HG03097 (cell line): ENCODE data around the gene GMEB2.

Source experiments
- ATAC-seq: cut with Tn5 transposase; IDR thresholded peaks from one replicate; pipeline ENCODE4 v1.9.1; 2021; ENCODE audit not compliant: unreplicated experiment, low FRiP score

GMEB2 gene

GRCh38 chr20:63591147-63591533, 35.8 kb downstream of the GMEB2 start:
- ATAC-seq, result no peak

GRCh38 chr20:63590218-63591146, 36.4 kb downstream of the GMEB2 start:
- ATAC-seq, result no peak

DNA sequence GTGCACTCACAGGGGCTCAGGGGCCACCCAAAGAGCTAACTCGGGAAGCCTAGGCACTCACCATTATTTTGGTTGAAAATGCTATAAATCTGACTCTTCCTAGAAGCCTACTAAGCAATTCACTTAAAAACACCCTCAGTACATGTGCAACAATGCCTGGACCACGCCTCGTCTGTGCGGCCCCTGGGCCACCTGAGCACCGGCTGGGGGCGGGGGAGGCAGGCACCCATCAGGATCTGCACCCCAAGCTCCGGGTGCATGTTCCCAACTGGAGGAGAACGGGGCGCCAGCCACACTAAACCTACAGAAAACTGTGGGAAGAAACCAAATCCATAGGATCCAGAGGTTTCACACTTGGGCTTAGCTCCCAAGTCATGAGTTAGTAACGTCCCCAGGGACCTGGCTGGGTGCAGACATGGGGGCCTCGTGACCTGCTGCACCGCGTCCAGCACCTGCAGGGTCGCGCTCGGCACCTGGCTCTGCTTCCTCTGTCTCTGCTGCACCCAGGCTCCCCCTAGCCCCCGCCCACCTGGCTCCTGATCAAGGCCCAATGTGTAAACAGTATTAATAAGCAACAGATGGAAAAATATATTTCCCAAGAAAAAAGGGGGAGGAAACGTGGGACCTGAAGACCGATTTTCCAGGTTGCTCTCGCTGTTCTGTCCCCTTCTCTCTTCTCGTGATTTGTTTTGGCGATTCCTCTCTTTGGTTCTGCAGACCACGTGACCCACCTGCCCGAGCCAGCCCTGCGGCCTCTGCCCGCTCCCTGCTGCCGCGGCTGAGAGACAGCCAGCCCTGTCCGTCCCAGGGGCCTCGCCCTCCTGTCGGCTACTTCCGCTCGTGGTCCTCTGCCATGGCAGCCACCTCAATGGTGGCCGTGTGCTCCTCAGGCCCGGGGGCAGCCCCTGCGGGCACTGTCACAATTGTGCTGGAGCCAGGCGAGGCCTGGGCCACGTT, 37.4 kb downstream of the GMEB2 start:
- ATAC-seq, result no peak

- no peak for ATAC-seq
These were observed 38.3 kb downstream of the GMEB2 start for GRCh38 chr20:63588641-63589041.

DNA sequence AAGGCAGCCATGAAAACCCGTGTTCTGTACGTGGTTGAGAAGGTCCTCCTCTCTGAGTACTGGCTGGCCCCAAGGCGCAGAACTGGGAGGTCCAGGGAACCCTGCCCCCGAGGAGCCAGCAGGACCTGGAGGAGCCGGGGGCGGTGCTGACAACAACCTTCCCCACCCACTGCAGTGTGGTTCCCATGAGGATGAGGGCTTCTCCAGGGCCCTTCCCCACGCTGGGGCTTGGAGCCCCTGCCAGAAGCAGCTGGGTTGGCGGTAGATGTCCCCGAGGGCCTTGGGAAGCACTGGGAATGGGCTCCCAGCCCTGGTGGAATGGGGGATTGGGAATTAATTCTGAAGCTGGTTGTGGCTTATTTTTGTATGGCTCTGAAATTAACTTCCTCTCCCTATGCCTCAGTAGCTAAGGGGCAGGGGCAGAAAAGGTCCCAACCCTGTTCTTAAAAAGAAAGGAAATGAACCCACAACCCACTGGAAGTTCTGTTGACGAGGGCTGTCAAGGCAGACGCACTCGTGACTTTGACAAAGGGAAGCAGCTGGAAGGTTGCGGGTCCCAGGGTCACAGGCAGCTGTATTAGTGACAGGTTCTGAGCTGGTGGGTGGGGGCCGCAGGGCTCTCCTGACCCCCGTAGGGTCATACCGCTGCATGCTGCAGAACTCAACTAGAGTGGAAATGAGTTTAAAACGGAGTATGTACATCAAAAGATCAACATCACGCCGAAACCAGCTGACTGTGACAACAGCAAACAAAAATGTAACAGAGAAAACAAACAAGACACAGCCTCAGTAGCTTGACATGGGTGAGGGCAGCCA, 38.9 kb downstream of the GMEB2 start:
- no peak for ATAC-seq

DNA sequence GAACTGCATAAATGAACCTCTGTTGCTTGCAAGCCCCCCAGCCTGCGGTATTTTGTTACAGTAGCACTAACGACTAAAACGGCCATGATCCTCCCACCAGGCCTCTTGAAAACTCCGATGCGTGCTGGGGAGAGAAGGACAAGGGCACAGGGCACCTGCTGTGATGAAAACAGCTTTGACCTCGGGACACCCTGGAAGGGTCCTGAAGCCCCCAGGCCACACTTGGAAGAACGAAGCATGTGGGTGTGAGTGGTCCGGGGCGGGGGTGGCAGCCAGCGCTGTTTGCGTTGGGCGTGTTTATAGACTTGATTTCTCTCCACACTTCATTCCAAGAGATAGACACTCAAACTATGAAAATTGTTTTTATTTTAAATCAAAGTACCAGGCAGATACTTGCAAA, 39.6 kb downstream of the GMEB2 start:
- ATAC-seq, result no peak

GRCh38 chr20:63586797-63587196, 40.1 kb downstream of the GMEB2 start:
- ATAC-seq, result no peak

GRCh38 chr20:63585616-63586565, 41.0 kb downstream of the GMEB2 start:
- no peak for ATAC-seq

DNA sequence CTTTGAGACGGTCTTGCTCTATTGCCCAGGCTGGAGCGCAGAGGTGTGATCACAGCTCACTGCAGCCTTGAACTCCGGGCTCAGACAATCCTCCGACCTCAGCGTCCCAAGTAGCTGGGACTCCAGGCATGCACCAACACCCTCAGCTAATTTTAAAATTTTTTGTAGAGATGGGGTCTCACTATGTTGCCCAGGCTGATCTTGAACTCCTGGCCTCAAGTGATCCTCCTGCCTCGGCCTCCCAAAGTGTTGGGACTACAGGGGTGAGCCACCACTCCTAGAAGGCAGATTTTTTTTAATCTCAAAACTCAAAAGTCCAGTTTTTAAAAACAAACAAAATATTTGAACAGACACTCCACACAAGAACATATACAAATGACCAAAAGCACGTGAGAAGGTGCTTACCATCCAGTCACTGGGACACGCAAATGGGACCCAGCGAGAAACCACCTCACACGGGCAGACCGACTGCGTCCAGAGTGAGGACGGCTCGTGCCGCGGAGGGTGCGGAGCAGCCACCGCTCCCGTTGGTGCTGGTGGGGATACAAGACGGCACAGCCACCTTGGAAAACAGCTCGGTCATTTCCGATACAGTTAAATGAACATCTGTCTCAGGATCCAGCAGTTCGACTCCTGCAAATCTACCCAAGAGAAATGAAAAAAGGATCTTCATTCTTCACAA, 44.4 kb downstream of the GMEB2 start:
- no peak for ATAC-seq

DNA sequence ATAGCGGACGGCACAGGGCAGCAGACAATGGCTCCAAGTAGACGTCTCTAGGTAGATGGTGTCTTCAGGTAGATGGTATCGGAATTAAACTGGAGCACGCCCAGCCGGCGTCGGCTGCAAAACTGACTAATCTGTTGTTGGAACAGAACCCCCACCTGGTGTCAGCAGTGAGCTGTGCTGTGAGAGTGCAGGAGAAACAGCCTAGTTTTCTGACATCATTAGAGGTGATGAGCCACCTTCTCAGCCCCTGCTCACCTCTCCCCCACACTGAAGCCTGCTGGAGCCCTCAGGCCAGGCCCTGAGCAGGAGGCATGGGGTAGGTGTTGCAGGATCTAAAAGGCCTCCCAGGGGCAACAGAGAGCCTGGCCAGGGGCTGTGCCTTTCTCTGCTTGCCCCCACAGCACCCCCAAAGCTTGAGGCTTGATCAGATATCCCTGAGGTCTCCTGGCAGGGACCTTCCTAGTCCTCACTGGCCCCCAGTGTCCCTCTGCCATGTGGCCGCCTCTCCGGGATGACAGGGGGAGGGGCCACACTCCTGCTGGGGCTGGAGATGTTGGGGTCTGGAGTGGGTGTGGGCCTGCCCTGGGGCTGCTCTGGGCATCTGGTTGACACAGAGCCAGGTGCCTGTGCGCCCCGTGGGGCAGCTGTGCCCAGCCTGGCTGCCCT, 46.0 kb downstream of the GMEB2 start:
- ATAC-seq, result no peak

- ATAC-seq, result no peak
These were observed 47.7 kb downstream of the GMEB2 start for GRCh38 chr20:63579017-63579694.

GRCh38 chr20:63578224-63579016, 48.5 kb downstream of the GMEB2 start:
- no peak for ATAC-seq

DNA sequence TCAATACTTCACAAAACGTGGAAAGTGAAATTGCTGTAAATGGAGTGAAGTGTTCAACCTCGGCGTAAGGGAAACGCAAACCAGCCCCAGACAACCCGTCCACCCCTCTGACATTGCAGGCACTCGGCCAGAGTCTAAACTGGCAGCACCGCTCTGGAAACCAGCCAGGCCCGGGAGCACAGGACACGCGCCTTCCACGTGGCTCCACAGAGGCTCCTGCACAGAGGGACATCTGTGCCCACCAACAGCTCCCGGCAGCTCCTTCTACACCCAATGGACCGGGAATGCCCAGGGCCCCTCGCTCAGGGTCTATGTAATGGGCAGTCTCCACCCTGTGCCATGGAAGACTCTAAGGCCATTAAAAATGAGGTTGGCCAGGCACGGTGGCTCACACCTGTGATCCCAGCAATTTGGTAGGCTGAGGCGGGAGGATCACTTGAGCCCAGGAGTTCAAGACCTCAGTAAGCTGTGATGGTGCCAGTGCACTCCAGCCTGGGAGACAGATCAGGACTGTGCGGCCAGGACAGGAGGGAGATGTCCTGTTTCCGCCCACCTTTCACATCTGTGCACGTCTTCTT, 49.5 kb downstream of the GMEB2 start:
- ATAC-seq, result no peak

GRCh38 chr20:63576311-63576710, 50.6 kb downstream of the GMEB2 start:
- ATAC-seq, result no peak

DNA sequence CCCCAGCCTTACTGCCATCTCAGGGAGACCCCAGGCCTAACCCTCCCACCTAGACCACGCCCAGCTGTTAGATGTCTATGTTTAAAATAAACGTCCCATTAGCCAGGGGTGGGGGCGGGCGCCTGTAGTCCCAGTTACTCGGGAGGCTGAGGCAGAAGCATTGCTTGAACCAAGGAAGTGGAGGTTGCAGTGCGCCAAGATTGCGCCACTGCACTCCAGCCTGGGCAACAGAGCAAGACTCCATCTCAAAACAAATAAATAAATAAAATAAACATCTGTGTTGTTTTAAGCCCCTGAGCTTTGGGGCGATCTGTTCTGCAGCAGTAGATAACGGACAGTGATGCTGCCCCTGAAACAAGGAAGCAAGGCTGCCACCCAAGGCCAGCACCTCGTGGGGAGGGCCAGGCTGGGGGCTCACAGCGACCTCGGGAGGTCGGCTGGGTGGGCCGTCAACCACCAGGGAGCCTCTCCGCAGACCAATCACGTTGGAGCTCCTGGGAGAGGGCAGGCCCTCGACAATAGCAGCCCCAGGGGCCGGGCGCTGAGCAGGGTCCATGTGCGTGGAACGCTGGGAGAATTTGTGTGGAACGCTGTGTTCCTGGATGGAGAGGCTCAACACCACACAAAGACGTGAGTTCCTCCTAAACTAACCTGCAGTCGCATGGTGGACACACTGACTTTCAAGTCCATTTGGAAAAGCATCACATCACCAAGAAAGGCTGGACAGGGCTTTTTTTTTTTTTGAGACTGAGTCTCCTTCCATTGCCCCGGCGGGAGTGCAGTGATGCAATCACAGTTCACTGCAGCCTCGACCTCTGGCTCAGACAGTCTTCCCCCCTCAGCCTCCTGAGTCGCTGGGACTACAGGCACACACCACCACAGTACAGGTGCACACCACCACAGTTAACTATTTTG, 51.8 kb downstream of the GMEB2 start:
- no peak for ATAC-seq
